ENCODE data around the gene HPS6.

Gene HPS6

DNA sequence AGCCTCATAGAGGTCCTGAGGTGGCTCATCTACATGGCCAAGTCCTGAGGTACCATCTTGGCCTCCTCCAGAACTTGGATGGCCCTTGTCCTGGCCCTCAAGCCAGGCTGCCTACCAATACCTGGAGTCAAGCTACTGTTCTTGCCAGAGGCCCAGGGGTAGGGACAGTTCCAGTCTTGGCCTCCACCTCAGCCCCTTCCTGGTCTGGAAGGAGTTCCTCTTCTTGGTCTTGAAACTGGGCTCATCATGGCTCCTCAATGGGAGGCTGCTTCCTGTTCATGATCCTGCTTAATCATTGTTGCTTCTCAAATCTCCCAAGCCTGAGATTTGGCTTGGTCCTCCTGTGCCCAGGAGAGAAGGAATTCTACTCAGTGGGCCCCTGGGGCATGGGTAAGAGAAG, 3.9 kb downstream of the HPS6 start:
- no peak for DNase-seq (ENCODE audit: low read depth)

DNA sequence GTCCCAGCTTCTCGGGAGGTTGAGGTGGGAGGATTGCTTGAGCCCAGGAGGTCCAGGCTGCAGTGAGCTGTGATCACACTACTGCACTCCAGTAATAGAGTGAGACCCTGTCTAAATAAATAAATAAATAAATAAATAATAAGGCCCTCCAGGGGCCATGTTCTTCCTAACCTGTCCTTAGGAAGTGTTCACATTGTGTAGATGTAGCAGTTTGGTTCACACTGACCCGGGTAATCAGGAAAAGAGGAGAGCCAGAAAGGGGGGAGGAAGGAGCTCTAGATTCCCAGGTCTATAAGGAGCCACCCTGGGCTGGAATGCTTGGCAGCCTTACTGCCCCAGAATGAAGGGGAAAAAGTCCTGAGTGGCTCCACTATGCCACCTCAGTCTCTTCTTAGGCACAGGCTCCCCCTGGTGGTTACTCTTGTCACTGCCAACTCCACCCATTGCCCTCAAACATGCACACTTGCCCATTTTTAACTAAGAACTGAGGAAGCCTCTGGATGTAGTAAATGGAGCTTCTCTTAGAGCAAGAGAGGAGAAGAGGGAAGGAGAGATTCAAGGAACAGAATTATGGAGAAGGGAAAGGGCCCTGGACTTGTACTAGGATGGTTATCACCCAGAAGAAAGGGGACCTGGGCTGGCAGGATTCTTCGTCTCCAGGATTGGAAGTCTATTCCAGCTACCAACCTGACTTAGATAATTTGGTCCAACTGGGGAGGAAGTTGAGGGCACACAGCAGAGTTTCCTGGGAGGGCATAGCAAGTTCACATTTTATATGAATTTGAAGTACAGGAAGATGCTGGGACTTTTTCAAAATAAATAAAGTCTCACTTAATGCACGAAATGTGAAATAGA, 7.8 kb downstream of the HPS6 start:
- peak; percentile 71 for DNase-seq (ENCODE audit: low read depth)

DNA sequence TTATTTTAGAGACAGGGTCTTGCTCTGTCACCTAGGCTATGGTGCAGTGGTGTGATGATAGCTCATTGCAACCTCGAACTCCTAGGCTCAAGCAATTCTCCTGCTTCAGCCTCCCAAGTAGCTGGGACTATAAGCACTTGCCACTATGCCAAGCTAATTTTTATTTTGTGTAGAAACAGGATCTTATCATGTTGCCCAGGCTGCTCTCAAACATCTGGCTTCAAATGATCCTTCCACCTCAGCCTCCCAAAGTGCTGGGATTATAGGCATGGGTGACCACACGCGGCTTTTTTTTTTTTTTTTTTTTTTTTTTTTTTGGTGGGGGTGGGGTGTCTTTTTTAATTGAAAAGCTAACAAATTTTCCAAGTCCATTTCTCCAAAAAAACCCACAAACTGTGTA, 18.4 kb downstream of the HPS6 start:
- DNase-seq (ENCODE audit: low read depth): no peak

GRCh38 chr10:102085336-102085735, 20.2 kb downstream of the HPS6 start:
- DNase-seq (ENCODE audit: low read depth): no peak

DNA sequence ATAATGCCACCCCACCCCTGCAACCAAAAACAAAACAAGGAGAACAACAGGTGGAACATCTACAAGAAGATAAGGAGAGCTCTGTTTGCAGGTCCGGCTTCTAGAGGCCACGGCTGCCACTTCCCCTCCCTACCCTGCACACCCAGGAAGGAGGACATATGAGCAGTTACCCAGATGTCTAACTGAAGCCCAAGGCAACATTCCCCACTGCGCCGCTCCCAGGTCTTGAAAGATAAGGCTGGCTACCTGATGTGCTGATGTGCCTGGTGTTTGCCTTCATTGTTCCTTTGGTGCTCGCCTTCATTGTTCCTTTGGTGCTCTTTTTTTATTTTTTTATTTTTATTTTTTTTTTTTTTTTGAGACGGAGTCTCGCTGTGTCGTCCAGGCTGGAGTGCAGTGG, 21.0 kb downstream of the HPS6 start:
- DNase-seq (ENCODE audit: low read depth): no peak

GRCh38 chr10:102090772-102091171, 25.6 kb downstream of the HPS6 start:
- no peak for DNase-seq (ENCODE audit: low read depth)

DNA sequence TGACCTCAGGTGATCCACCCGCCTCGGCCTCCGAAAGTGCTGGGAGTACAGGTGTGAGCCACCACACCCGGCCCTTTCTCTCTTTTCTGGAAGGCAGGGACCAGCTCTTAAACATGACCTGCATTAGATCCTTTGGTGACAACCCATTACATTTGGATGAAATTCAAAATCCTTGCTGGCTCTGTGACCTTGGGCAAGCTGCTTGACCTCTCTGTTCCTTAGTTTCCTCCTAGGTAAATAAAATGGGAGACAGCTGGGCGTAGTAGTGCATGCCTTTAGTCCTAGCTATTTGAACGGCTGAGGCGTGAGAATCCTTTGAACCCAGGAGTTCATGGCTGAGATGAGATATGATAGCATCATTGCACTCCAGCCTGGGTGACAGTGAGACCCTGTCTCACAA, 31.3 kb downstream of the HPS6 start:
- DNase-seq (ENCODE audit: low read depth): no peak

DNA sequence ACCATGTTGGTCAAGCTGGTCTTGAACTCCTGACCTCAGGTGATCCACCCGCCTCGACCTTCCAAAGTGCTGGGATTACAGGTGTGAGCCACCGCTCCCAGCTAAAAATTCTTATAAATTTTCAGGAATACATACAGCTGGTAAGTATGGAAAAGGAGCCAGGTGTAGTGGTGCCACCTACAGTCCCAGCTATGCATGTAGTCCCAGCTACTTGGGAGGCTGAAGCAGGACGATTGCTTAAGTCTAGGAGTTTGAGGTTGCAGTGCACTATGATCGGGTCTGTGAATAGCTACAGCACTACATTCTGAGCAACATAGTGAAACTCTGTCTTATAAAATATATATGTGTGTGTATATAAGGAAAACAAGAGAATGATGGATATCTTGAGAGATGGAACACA, 36.0 kb downstream of the HPS6 start:
- DNase-seq (ENCODE audit: low read depth): no peak

DNA sequence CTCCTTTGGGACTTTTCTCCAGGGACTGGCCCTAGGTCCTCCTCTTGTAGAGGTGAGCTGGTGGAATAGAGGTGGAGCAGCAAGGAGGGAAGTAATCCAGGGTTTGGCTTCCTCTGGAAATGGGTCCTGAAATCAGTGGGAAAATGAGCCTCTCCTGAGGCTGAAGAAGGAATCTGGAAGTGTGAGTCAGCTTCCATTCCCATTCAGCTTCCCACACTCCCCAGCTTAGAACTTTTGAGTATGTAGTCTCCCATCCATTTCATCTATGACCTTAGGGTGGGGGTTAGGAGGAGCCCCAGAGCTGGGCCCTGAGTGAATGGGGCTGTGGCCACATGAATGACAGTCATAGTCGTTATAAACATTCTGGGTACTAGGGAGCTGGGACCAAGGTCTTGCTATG, 37.3 kb downstream of the HPS6 start:
- DNase-seq (ENCODE audit: low read depth): no peak

DNA sequence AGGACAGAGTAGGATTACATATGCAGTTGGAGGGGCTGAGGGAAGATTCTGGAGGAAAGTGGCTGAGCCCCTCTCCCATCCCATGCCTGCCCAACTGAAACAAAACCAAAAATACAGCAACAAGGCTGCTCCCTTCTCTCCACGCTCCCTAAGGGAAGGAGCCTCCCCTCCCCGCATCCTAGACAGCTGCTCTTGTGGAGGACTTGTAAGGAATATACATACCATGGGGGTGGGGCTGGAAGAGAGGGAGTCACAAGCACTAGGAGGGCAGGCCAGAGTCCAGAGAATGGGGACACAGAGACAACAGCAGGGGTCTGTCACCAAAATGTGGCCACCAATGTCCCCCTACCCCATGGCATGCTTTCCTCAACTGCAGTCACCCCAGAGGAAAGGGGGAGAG, 41.8 kb downstream of the HPS6 start:
- no peak for DNase-seq (ENCODE audit: low read depth)

GRCh38 chr10:102109166-102110116, 44.3 kb downstream of the HPS6 start:
- DNase-seq (ENCODE audit: low read depth): no peak

DNA sequence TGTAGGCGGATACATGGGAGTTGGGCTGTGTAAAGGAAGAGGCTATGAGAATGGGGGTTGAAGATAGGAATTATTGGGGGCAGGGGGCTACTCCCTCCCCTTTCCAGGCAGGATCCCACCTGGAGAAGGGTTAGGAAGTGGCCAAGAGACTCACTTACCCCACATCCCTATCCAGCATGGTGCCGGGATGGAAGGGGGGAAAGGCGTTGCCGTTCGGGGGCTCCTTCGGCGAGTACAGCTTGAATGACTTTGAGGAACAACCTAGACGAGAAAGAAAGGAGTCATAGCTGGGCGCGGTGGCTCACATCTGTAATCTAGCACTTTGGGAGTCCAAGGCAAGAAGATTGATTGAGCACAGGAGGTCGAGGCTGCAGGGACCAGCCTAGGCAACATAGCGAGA, 46.1 kb downstream of the HPS6 start:
- DNase-seq (ENCODE audit: low read depth): no peak

- no peak for DNase-seq (ENCODE audit: low read depth)
Measured at GRCh38 chr10:102112210-102112817, 47.2 kb downstream of the HPS6 start.

DNA sequence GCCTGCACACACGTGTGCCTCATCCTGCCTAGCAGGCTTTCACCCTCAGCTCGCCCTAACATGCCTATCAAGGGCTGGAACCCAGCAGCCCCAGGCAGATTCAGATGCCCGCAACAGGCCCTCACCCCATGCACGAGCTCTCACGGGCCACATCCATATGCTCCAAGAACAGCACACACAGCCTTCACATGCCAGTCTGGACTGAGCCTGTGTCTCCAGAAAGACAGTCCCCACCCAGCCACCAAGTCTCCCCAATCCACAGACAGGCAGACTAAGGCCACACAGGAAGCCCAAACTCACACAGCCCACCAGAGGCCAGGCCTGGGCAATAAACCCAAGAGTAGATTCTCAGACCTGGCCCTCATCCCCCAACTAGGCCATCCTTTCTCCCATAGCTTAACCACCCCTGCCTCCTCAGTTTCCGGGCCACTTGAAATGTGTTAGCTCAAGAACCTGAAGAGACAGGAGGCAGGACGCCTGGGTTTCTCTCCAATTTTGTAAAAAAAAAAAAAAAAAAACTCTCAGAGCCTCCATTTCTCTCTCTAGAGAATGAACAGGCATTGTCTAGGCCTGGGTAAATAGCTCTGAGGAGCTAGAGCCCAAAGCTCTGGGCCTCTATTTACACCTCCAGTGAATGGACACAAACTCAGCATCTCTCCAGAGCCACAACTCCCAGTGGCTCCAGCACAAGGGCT, 48.3 kb downstream of the HPS6 start:
- DNase-seq (ENCODE audit: low read depth): no peak

- no peak for DNase-seq (ENCODE audit: low read depth)
Measured at GRCh38 chr10:102113956-102114857, 49.1 kb downstream of the HPS6 start.

DNA sequence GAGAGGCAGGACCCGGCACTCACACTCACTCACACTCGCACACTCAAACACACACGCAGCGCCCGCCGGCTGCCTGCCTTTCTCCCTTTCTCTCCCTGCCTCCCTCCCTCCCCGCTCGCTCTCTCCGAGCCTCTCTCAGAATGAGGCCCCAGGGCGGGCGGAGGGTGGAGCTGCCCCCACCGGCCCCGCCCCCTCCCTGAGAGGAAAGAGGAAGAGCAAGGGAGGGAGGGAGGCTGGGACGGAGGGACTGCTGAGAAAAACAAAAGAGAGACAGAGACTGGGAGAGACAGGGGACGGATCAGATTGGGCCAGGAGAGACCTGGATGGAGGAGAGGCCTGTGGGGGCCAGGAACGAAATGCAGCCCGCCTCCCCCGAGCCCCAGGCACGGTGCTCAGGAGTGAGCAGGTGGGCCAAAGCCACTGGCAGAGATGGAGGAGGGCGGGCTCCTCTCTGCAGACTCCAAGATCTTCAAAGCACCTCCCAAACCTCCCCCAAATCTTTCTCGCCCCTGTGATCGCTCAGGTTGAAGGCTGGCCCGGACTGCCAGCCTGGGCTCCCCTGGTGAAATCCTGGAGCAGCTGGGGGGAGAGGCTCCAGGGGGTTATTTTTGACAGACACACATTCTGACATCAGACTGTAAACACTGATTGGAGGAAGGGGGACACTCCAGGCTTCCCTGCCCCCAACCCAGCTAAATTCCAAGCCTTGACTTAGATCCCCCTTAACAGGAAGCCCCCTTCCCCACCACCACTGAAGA, 49.9 kb downstream of the HPS6 start:
- DNase-seq (ENCODE audit: low read depth): peak; percentile 70

DNA sequence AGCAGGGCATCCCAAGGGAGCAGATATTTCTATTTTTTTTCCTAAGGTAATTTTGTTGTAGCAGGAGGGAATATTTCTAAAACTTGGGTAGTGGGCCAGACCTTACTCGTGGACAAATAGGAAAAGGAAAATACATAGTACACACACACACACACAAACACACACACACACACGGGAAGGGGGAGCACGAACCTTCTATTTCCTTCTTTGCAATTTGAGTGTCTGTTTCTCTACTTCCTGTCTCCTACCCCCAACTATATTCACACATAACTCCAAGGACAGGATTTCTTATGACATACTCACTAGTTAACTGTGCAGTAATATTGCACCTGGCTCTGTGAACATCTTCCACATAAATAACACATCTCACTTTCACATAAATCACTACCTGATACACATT, 50.6 kb downstream of the HPS6 start:
- DNase-seq (ENCODE audit: low read depth): no peak

DNA sequence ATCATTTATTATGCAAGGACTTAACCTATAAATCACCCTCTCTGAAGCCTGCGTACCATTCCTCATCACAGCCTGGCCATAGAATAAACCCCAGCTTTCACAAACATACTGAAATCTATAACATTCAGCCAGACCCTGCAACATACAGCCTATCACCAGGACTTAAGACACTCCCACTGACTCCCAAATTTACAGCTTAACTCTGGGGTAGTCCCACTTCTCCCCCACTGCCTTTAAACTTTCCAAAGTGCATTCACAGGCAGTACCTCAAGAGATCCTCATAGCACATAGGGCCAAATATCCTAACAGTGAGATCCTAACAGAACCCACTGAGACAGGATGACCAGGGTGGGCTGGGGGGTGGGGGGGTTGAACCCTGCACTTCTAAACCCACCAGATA, 51.5 kb downstream of the HPS6 start:
- no peak for DNase-seq (ENCODE audit: low read depth)
